IPS-11a (cell line): Measurements from ENCODE around the gene MORN5.

Experiments used
- H3K4me3 ChIP-seq: one replicate; pipeline ENCODE4 v1.5.1; 2013; ENCODE audit warnings: low read depth, low read length, control low read depth

Gene MORN5

GRCh38 chr9:122190597-122191381, 31.1 kb downstream of the MORN5 start:
- no peak overlapping the region for H3K4me3 ChIP-seq

GRCh38 chr9:122191584-122191983, 31.9 kb downstream of the MORN5 start:
- H3K4me3 ChIP-seq: no peak overlapping the region

- no peak overlapping the region for H3K4me3 ChIP-seq
These were observed 32.7 kb downstream of the MORN5 start for GRCh38 chr9:122192261-122192875.

GRCh38 chr9:122192914-122193525, 33.3 kb downstream of the MORN5 start:
- H3K4me3 ChIP-seq: no peak overlapping the region

- no peak overlapping the region for H3K4me3 ChIP-seq
These were observed 33.9 kb downstream of the MORN5 start for GRCh38 chr9:122193651-122194050.

- no peak overlapping the region for H3K4me3 ChIP-seq
These were observed 36.2 kb downstream of the MORN5 start for GRCh38 chr9:122195875-122196274.

GRCh38 chr9:122197426-122197825, 37.7 kb downstream of the MORN5 start:
- H3K4me3 ChIP-seq: no peak overlapping the region

GRCh38 chr9:122197882-122198281, 38.2 kb downstream of the MORN5 start:
- no peak overlapping the region for H3K4me3 ChIP-seq

GRCh38 chr9:122200960-122201595, 41.4 kb downstream of the MORN5 start:
- no peak overlapping the region for H3K4me3 ChIP-seq

GRCh38 chr9:122201641-122202040, 41.9 kb downstream of the MORN5 start:
- H3K4me3 ChIP-seq: no peak overlapping the region

GRCh38 chr9:122202111-122202510, 42.4 kb downstream of the MORN5 start:
- H3K4me3 ChIP-seq: no peak overlapping the region

GRCh38 chr9:122204055-122204454, 44.3 kb downstream of the MORN5 start:
- no peak overlapping the region for H3K4me3 ChIP-seq

GRCh38 chr9:122204491-122204890, 44.8 kb downstream of the MORN5 start:
- no peak overlapping the region for H3K4me3 ChIP-seq

- H3K4me3 ChIP-seq: no peak overlapping the region
These were observed 45.5 kb downstream of the MORN5 start for GRCh38 chr9:122205176-122205575.

GRCh38 chr9:122206118-122207046, 46.7 kb downstream of the MORN5 start:
- H3K4me3 ChIP-seq: no peak overlapping the region

GRCh38 chr9:122207096-122207495, 47.4 kb downstream of the MORN5 start:
- no peak overlapping the region for H3K4me3 ChIP-seq

GRCh38 chr9:122209451-122209850, 49.7 kb downstream of the MORN5 start:
- no peak overlapping the region for H3K4me3 ChIP-seq

GRCh38 chr9:122212473-122213004, 52.8 kb downstream of the MORN5 start:
- H3K4me3 ChIP-seq: no peak overlapping the region

- no peak overlapping the region for H3K4me3 ChIP-seq
These were observed 53.4 kb downstream of the MORN5 start for GRCh38 chr9:122213102-122213588.
